MM.1S (cell line): ENCODE measurements around the gene CAPZA2.

Source experiments
- CTCF ChIP-seq: fragments of 300-600 bp; sonication (generic); IDR thresholded peaks from 2 replicates; pipeline ENCODE4 v1.5.1; 2016; ENCODE audit warnings: antibody characterized with exemption, low read length, mixed read lengths
- EZH2 ChIP-seq: fragments of 300-600 bp; sonication (generic); optimal IDR thresholded peaks from 2 replicates; pipeline ENCODE3; 2017; ENCODE audit warnings: low read depth, mild to moderate bottlenecking, antibody characterized with exemption, low read length, mixed read lengths

DNA sequence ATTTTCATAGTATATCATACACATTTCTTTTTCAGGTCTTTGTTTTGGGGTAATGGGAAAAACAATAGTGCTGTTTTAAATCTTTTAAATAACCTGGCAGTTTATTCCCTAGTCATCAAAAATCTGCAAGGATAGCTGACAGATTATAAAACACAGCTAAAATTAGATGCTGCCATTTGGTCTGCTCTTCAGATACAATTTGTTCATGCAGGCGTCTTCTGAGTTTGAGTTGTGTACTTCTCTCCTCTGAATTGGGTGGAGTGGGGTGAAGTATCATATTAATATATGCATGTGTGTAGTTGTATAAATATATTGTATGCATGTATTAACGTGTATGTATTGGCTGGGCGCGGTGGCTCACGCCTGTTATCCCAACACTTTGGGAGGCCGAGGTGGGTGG, 48.0 kb downstream of the CAPZA2 start:
- TF ChIP-seq EZH2 (no peak), CTCF (no peak)
